CD14-positive monocyte (primary cell): ENCODE measurements around the gene DPH6. TPM values are rescaled to one million over a fixed set of nuclear protein-coding genes. Genes with fewer than 3 reads are reported as not detected.

ENCODE experiments used
- DNase-seq, 3 donors: peaks; one replicate each; pipeline ENCODE4 v3.0.0-alpha.2; 2011 to 2022
- H2AFZ ChIP-seq: 2 replicates; pipeline ENCODE4 v1.6.0; 2012; ENCODE audit warnings: mild to moderate bottlenecking, low read depth, low read length, inconsistent platforms; ENCODE audit not compliant: insufficient read depth, poor library complexity, severe bottlenecking
- H3K27ac ChIP-seq, 2 donors: 1 replicate in 1 of 2; 2 replicates in 1 of 2; pipeline ENCODE4 v1.5.1; 2012 to 2013; ENCODE audit warnings: low read length in 2 of 2, control low read depth in 1 of 2, inconsistent platforms in 1 of 2, low read depth in 1 of 2, mild to moderate bottlenecking in 1 of 2
- H3K27me3 ChIP-seq, 2 donors: one replicate each; pipeline versions ENCODE4 v1.6.0 to v1.6.1; 2011 to 2013; ENCODE audit warnings: low read length in 2 of 2; ENCODE audit not compliant: control insufficient read depth in 2 of 2, insufficient read depth in 2 of 2
- H3K36me3 ChIP-seq, 2 donors: replicated peaks in 1 of 2; 1 replicate in 1 of 2; 2 replicates in 1 of 2; pipeline versions ENCODE4 v1.5.1 to v1.6.1; 2012 to 2013; ENCODE audit warnings: low read length in 2 of 2, control low read depth in 1 of 2, inconsistent platforms in 1 of 2, mild to moderate bottlenecking in 1 of 2; ENCODE audit not compliant: insufficient read depth in 2 of 2, control insufficient read depth in 1 of 2
- H3K4me1 ChIP-seq, 2 donors: 1 replicate in 1 of 2; 2 replicates in 1 of 2; pipeline versions ENCODE4 v1.5.1 to v1.6.1; 2012 to 2013; ENCODE audit warnings: low read length in 2 of 2, control low read depth in 1 of 2, inconsistent platforms in 1 of 2, mild to moderate bottlenecking in 1 of 2, moderate library complexity in 1 of 2; ENCODE audit not compliant: insufficient read depth in 2 of 2, control insufficient read depth in 1 of 2
- H3K4me2 ChIP-seq: replicated peaks from 2 replicates; pipeline ENCODE3; 2012; ENCODE audit warnings: low read length, moderate library complexity, mild to moderate bottlenecking; ENCODE audit not compliant: poor library complexity, severe bottlenecking; ENCODE audit errors: extremely low read depth
- H3K4me3 ChIP-seq, 3 experiments: fragments of 200-600 bp in 1 of 3; sonication (generic) in 1 of 3; replicated peaks in 1 of 3; 1 replicate in 2 of 3; 2 replicates in 1 of 3; pipeline ENCODE4 v1.5.1; 2011 to 2013; ENCODE audit warnings: low read length in 3 of 3, mild to moderate bottlenecking in 3 of 3, control low read depth in 2 of 3, low read depth in 2 of 3, inconsistent platforms in 1 of 3, moderate library complexity in 1 of 3
- H3K79me2 ChIP-seq: 2 replicates; pipeline ENCODE4 v1.6.0; 2012; ENCODE audit warnings: mild to moderate bottlenecking, control low read depth, inconsistent platforms, low read length, moderate library complexity; ENCODE audit not compliant: insufficient read depth
- H3K9ac ChIP-seq: 2 replicates; pipeline ENCODE4 v1.6.0; 2017; ENCODE audit warnings: low read length, mild to moderate bottlenecking; ENCODE audit not compliant: insufficient read depth, poor library complexity, severe bottlenecking
- H3K9me3 ChIP-seq, 2 donors: replicated peaks in 1 of 2; 1 replicate in 1 of 2; 2 replicates in 1 of 2; pipeline versions ENCODE4 v1.5.1 to v1.6.1; 2012 to 2013; ENCODE audit warnings: low read length in 2 of 2, control low read depth in 1 of 2; ENCODE audit not compliant: control insufficient read depth in 1 of 2, insufficient read depth in 1 of 2
- H4K20me1 ChIP-seq: 2 replicates; pipeline ENCODE4 v1.6.0; 2012; ENCODE audit warnings: mild to moderate bottlenecking, low read length, control low read depth, moderate library complexity; ENCODE audit not compliant: insufficient read depth
- H3K27ac Mint-ChIP-seq, 7 donors: one replicate each; pipeline ENCODE4 v1.8.0; 2020; ENCODE audit warnings: mild to moderate bottlenecking in 7 of 7, mixed read lengths in 7 of 7, moderate library complexity in 6 of 7, inconsistent platforms in 2 of 7
- H3K27me3 Mint-ChIP-seq, 3 donors: one replicate each; pipeline ENCODE4 v1.8.0; 2021 to 2022; ENCODE audit warnings: low read depth in 3 of 3, mild to moderate bottlenecking in 3 of 3, mixed read lengths in 3 of 3, moderate library complexity in 3 of 3, inconsistent platforms in 1 of 3
- H3K36me3 Mint-ChIP-seq, 2 donors: one replicate each; pipeline ENCODE4 v1.8.0; 2020; ENCODE audit warnings: mixed read lengths in 2 of 2, inconsistent platforms in 1 of 2, mild to moderate bottlenecking in 1 of 2
- H3K4me1 Mint-ChIP-seq: one replicate; pipeline ENCODE4 v1.8.0; 2020; ENCODE audit warnings: mild to moderate bottlenecking, mixed read lengths
- H3K4me3 Mint-ChIP-seq, 2 donors: one replicate each; pipeline ENCODE4 v1.8.0; 2020; ENCODE audit warnings: mild to moderate bottlenecking in 2 of 2, mixed read lengths in 2 of 2, moderate library complexity in 1 of 2
- H3K9me3 Mint-ChIP-seq, 7 donors: one replicate each; pipeline ENCODE4 v1.8.0; 2020 to 2022; ENCODE audit warnings: mixed read lengths in 7 of 7, mild to moderate bottlenecking in 6 of 7, moderate library complexity in 6 of 7, inconsistent platforms in 2 of 7
- CTCF ChIP-seq: fragments of 200-600 bp; IDR thresholded peaks from one replicate; pipeline ENCODE4 v1.8.0; 2022; ENCODE audit warnings: antibody characterized with exemption, mild to moderate bottlenecking
- WGBS: methylation state at CpG from one replicate; pipeline ENCODE4 v1.1.5; 2013; ENCODE audit warnings: missing lambda C conversion rate; ENCODE audit not compliant: insufficient coverage; 5-methylcytosine and 5-hydroxymethylcytosine counted together
- intact Hi-C, 2 donors: fragments of 100-400 bp; cut with micrococcal nuclease; formaldehyde crosslinking; loops; one replicate each; pipeline versions ENCODE4 v1.15.0 to v1.15.1; 2023
- polyA plus RNA-seq, 3 donors: library from polyadenylated mRNA; depleted of rRNA in 1 of 3; unstranded in 2 of 3; stranded (reverse) in 1 of 3; fragments of 300-500 nt in 2 of 3; fragments of >200 nt in 1 of 3; fragmentation: Illumina TruSeq in 2 of 3; gene quantifications; 1 replicate in 2 of 3; 2 replicates in 1 of 3; pipeline ENCODE4 v1.2.3, GENCODE V29; 2012 to 2021

DPH6 gene
- polyA plus RNA-seq, 3 donors = 7.6 to 18.2 (median 13.6) TPM

- Mint-ChIP-seq H3K9me3 (peaks cover 0 to 10% (median 0%) of the 10 kb centered on the region in 7 donors), H3K4me1 (no peaks in the 10 kb centered on the region), H3K27me3 (peaks cover 0 to 2% (median 0%) of the 10 kb centered on the region in 3 donors), H3K36me3 (no peaks in the 10 kb centered on the region), H3K4me3 (no peak overlapping the region), H3K27ac (no peak overlapping the region)
- TF ChIP-seq CTCF = no peak
- H3K9me3 ChIP-seq = no peaks in the 10 kb centered on the region
- no peaks in the 10 kb centered on the region for H3K27me3 ChIP-seq
- H4K20me1 ChIP-seq = no peaks in the 10 kb centered on the region
- H3K9ac ChIP-seq = no peak overlapping the region
- no peaks in the 10 kb centered on the region for H3K36me3 ChIP-seq
- H3K4me2 ChIP-seq = no peak overlapping the region
- H3K27ac ChIP-seq = no peak overlapping the region
- intact Hi-C loops = no loop called here
- H3K79me2 ChIP-seq = no peaks in the 10 kb centered on the region
- no peak overlapping the region for H2AFZ ChIP-seq
- H3K4me3 ChIP-seq = no peak overlapping the region
- H3K4me1 ChIP-seq = no peaks in the 10 kb centered on the region
- DNase-seq = no peak
Measured at GRCh38 chr15:35427496-35427895, 118.5 kb downstream of the DPH6 start.

GRCh38 chr15:35427091-35427490 is 118.9 kb downstream of the DPH6 start:
- Histone ChIP-seq H3K9me3 (no peaks in the 10 kb centered on the region), H3K4me3 (no peak overlapping the region), H4K20me1 (no peaks in the 10 kb centered on the region), H2AFZ (no peak overlapping the region), H3K9ac (no peak overlapping the region), H3K4me2 (no peak overlapping the region), H3K27me3 (no peaks in the 10 kb centered on the region), H3K36me3 (no peaks in the 10 kb centered on the region), H3K27ac (no peak overlapping the region), H3K79me2 (no peaks in the 10 kb centered on the region), H3K4me1 (no peaks in the 10 kb centered on the region)
- Mint-ChIP-seq H3K4me3 (no peak overlapping the region), H3K36me3 (no peaks in the 10 kb centered on the region), H3K27ac (no peak overlapping the region), H3K9me3 (peaks cover 0 to 10% (median 0%) of the 10 kb centered on the region in 7 donors), H3K27me3 (peaks cover 0 to 2% (median 0%) of the 10 kb centered on the region in 3 donors), H3K4me1 (no peaks in the 10 kb centered on the region)
- no peak for DNase-seq
- TF ChIP-seq CTCF = no peak
- intact Hi-C loops = no loop called here
- whole genome bisulfite sequencing = 40% methylated on average over 1 of the region's 3 CpGs
